KMS-11 (cell line): Measurements from ENCODE around the gene IGFL2.

ENCODE experiments used
- H2AFZ ChIP-seq: fragments of 200-600 bp; sonication (generic); 2 replicates; pipeline ENCODE4 v1.6.1; 2016; ENCODE audit warnings: antibody characterized with exemption, mixed run types, low read depth
- H3K27ac ChIP-seq: fragments of 200-600 bp; sonication (generic); 2 replicates; pipeline ENCODE4 v1.6.1; 2016; ENCODE audit warnings: mild to moderate bottlenecking, mixed run types
- H3K27me3 ChIP-seq: fragments of 200-600 bp; sonication (generic); 2 replicates; pipeline ENCODE4 v1.6.1; 2017; ENCODE audit warnings: mild to moderate bottlenecking, low read depth, mixed run types, moderate library complexity; ENCODE audit not compliant: insufficient read depth
- H3K36me3 ChIP-seq: fragments of 200-600 bp; sonication (generic); 2 replicates; pipeline ENCODE4 v1.6.1; 2017; ENCODE audit warnings: mild to moderate bottlenecking, mixed run types; ENCODE audit not compliant: insufficient read depth
- H3K4me1 ChIP-seq: fragments of 200-600 bp; sonication (generic); 2 replicates; pipeline ENCODE4 v1.6.1; 2016; ENCODE audit warnings: mild to moderate bottlenecking, low read depth, mixed run types; ENCODE audit not compliant: poor library complexity, severe bottlenecking
- H3K4me2 ChIP-seq: fragments of 200-600 bp; sonication (generic); 2 replicates; pipeline ENCODE4 v1.7.0; 2016; ENCODE audit warnings: mild to moderate bottlenecking, mixed run types
- H3K4me3 ChIP-seq: fragments of 200-600 bp; sonication (generic); IDR thresholded peaks from 2 replicates; pipeline ENCODE4 v1.6.1; 2017; ENCODE audit warnings: low read depth, low read length, mixed read lengths; ENCODE audit not compliant: insufficient read depth
- H3K79me2 ChIP-seq: fragments of 200-600 bp; sonication (generic); 2 replicates; pipeline ENCODE4 v1.6.1; 2016; ENCODE audit warnings: low read depth, mixed run types; ENCODE audit not compliant: insufficient read depth
- H3K9ac ChIP-seq: fragments of 200-600 bp; sonication (generic); 2 replicates; pipeline ENCODE4 v1.6.1; 2016; ENCODE audit warnings: mild to moderate bottlenecking, mixed run types
- H4K20me1 ChIP-seq: fragments of 200-600 bp; sonication (generic); 2 replicates; pipeline ENCODE4 v1.6.1; 2016; ENCODE audit warnings: mild to moderate bottlenecking, mixed run types; ENCODE audit not compliant: insufficient read depth
- CTCF ChIP-seq: fragments of 200-600 bp; sonication (generic); conservative IDR thresholded peaks from 2 replicates; pipeline ENCODE4 v1.6.1; 2017; ENCODE audit warnings: low read depth, mild to moderate bottlenecking, antibody characterized with exemption, low read length, moderate library complexity, mixed read lengths

Gene IGFL2

GRCh38 chr19:46196410-46197124 is 48.5 kb downstream of the IGFL2 start:
- Histone ChIP-seq H3K9ac (no peak overlapping the region), H3K4me2 (no peak overlapping the region), H3K4me3 (no peak overlapping the region), H3K79me2 (no peaks in the 10 kb centered on the region), H3K27me3 (peaks cover 63% of the 10 kb centered on the region), H3K27ac (no peak overlapping the region), H3K4me1 (peaks cover 5% of the 10 kb centered on the region), H3K36me3 (no peaks in the 10 kb centered on the region), H2AFZ (no peak overlapping the region), H4K20me1 (no peaks in the 10 kb centered on the region)
- TF ChIP-seq CTCF: no peak

GRCh38 chr19:46197314-46198070 is 49.5 kb downstream of the IGFL2 start:
- no peaks in the 10 kb centered on the region for H4K20me1 ChIP-seq
- peaks cover 5% of the 10 kb centered on the region for H3K4me1 ChIP-seq
- no peaks in the 10 kb centered on the region for H3K79me2 ChIP-seq
- no peak for TF ChIP-seq CTCF
- H3K4me3 ChIP-seq: no peak overlapping the region
- H3K9ac ChIP-seq: no peak overlapping the region
- no peaks in the 10 kb centered on the region for H3K36me3 ChIP-seq
- no peak overlapping the region for H2AFZ ChIP-seq
- no peak overlapping the region for H3K27ac ChIP-seq
- no peak overlapping the region for H3K4me2 ChIP-seq
- H3K27me3 ChIP-seq: peaks cover 63% of the 10 kb centered on the region

- Histone ChIP-seq H3K4me1 (peaks cover 5% of the 10 kb centered on the region), H2AFZ (no peak overlapping the region), H3K4me2 (no peak overlapping the region), H3K27me3 (peaks cover 60% of the 10 kb centered on the region), H3K36me3 (no peaks in the 10 kb centered on the region), H3K27ac (no peak overlapping the region), H3K9ac (no peak overlapping the region), H4K20me1 (no peaks in the 10 kb centered on the region), H3K79me2 (no peaks in the 10 kb centered on the region), H3K4me3 (no peak overlapping the region)
- TF ChIP-seq CTCF: no peak
Measured at GRCh38 chr19:46198756-46199155, 50.7 kb downstream of the IGFL2 start.

GRCh38 chr19:46201454-46202310 is 53.6 kb downstream of the IGFL2 start:
- Histone ChIP-seq H2AFZ (no peak overlapping the region), H3K4me2 (no peak overlapping the region), H3K27me3 (peaks cover 70% of the 10 kb centered on the region), H4K20me1 (no peaks in the 10 kb centered on the region), H3K36me3 (no peaks in the 10 kb centered on the region), H3K79me2 (no peaks in the 10 kb centered on the region), H3K4me1 (peaks cover 5% of the 10 kb centered on the region), H3K27ac (no peak overlapping the region), H3K4me3 (no peak overlapping the region), H3K9ac (no peak overlapping the region)
- TF ChIP-seq CTCF: no peak
